Colonic mucosa (tissue), 4 donors: ENCODE results near the gene SLC12A4. TPM values are rescaled to one million over a fixed set of nuclear protein-coding genes. Genes with fewer than 3 reads are reported as not detected.

Source experiments
- DNase-seq: peaks from one replicate; pipeline ENCODE4 v3.0.0-alpha.2; 2020
- H3K27ac ChIP-seq: fragments of 200-600 bp; one replicate; pipeline ENCODE4 v1.8.0; 2021
- H3K27me3 ChIP-seq: fragments of 200-600 bp; one replicate; pipeline ENCODE4 v1.8.0; 2021
- H3K36me3 ChIP-seq: fragments of 200-600 bp; one replicate; pipeline ENCODE4 v1.8.0; 2021
- H3K4me1 ChIP-seq: fragments of 200-600 bp; one replicate; pipeline ENCODE4 v1.8.0; 2021; ENCODE audit warnings: mild to moderate bottlenecking
- H3K4me3 ChIP-seq: fragments of 200-600 bp; one replicate; pipeline ENCODE4 v1.8.0; 2021
- H3K9ac ChIP-seq, 2 donors: one replicate each; pipeline ENCODE4 v1.7.0; 2013; ENCODE audit warnings: control low read depth in 2 of 2, low read depth in 2 of 2, low read length in 2 of 2
- H3K9me3 ChIP-seq: fragments of 200-600 bp; one replicate; pipeline ENCODE4 v1.8.0; 2021
- CTCF ChIP-seq: fragments of 200-600 bp; IDR thresholded peaks from one replicate; pipeline ENCODE4 v1.8.0; 2022; ENCODE audit warnings: antibody characterized with exemption, mild to moderate bottlenecking
- intact Hi-C: fragments of 100-400 bp; cut with DNase I; formaldehyde crosslinking; loops from one replicate; pipeline ENCODE4 v1.14.1; 2022
- total RNA-seq, 2 donors: library from RNA; stranded (reverse); fragmentation: NEBNext Ultra II Directional in 1 of 2; extraction: Animal tissue kit (Norgen Biotek cat#: 25700) in 1 of 2; gene quantifications; one replicate each; pipeline ENCODE4 v1.2.1, GENCODE V29; 2021
- donor health status: healthy.
- donor health status: DM: no; HTN: no; CAD: no.
- donor health status: DM: no; HTN: no; CAD: no.

Gene SLC12A4
- total RNA-seq, 2 donors from 2014 or later, result 8.7 to 17.0 TPM

- H3K27me3 ChIP-seq, result no peaks in the 10 kb centered on the region
- no peaks in the 10 kb centered on the region for H3K9me3 ChIP-seq
- H3K9ac ChIP-seq, result no peak overlapping the region
- intact Hi-C loops, result no loop called here
- no peak for TF ChIP-seq CTCF
- H3K27ac ChIP-seq, result peak overlapping the region; percentile 40
- DNase-seq, result no peak
- H3K4me3 ChIP-seq, result no peak overlapping the region
- peaks cover 4% of the 10 kb centered on the region for H3K36me3 ChIP-seq
- no peaks in the 10 kb centered on the region for H3K4me1 ChIP-seq
Observed at GRCh38 chr16:67944690-67945391, 23.6 kb downstream of the SLC12A4 start.

- Histone ChIP-seq H3K9me3 (no peaks in the 10 kb centered on the region), H3K9ac (peak within 1 kb of the TSS in 1 of 2 donors; percentile 24), H3K27ac (peak within 1 kb of the TSS; percentile 40), H3K36me3 (peaks cover 4% of the 10 kb centered on the region), H3K4me3 (no peak within 1 kb of the TSS), H3K4me1 (no peaks in the 10 kb centered on the region), H3K27me3 (no peaks in the 10 kb centered on the region)
- intact Hi-C loops, result no loop called here
- DNase-seq, result no peak
- no peak for TF ChIP-seq CTCF
Observed at GRCh38 chr16:67943619-67944504, 24.6 kb downstream of the SLC12A4 start, which contains the start of gene LCAT. Gene LCAT (minus strand): TSS chr16:67944120. CDS start chr16:67944101, 19 bp downstream.

- Histone ChIP-seq H3K9me3 (no peaks in the 10 kb centered on the region), H3K36me3 (peaks cover 4% of the 10 kb centered on the region), H3K27ac (peak overlapping the region; percentile 40), H3K9ac (no peak overlapping the region), H3K27me3 (no peaks in the 10 kb centered on the region), H3K4me1 (no peaks in the 10 kb centered on the region), H3K4me3 (no peak overlapping the region)
- TF ChIP-seq CTCF, result no peak
- intact Hi-C loops, result no loop called here
- no peak for DNase-seq
Observed at GRCh38 chr16:67943256-67943618, 25.2 kb downstream of the SLC12A4 start.

- Histone ChIP-seq H3K4me3 (no peak overlapping the region), H3K27me3 (no peaks in the 10 kb centered on the region), H3K27ac (no peak overlapping the region), H3K9me3 (no peaks in the 10 kb centered on the region), H3K9ac (no peak overlapping the region), H3K4me1 (no peaks in the 10 kb centered on the region), H3K36me3 (peaks cover 4% of the 10 kb centered on the region)
- intact Hi-C loops, result no loop called here
- no peak for DNase-seq
- TF ChIP-seq CTCF, result no peak
Observed at GRCh38 chr16:67942510-67943255, 25.8 kb downstream of the SLC12A4 start.

GRCh38 chr16:67942200-67942509 is 26.3 kb downstream of the SLC12A4 start:
- Histone ChIP-seq H3K4me3 (no peak overlapping the region), H3K27me3 (no peaks in the 10 kb centered on the region), H3K9me3 (no peaks in the 10 kb centered on the region), H3K27ac (no peak overlapping the region), H3K4me1 (peaks cover under 1% of the 10 kb centered on the region), H3K9ac (no peak overlapping the region), H3K36me3 (peaks cover 4% of the 10 kb centered on the region)
- DNase-seq, result no peak
- peak; percentile 54 for TF ChIP-seq CTCF
- intact Hi-C loops, result no loop called here
